GM21381 (cell line): ENCODE data around the gene TMEM115.
A peak's percentile ranks its signal among the peaks of the same experiment; 100 is the strongest.

Experiments
- ATAC-seq: cut with Tn5 transposase; IDR thresholded peaks from one replicate; pipeline ENCODE4 v1.9.1; 2021; ENCODE audit warnings: mild to moderate bottlenecking, moderate library complexity; ENCODE audit not compliant: unreplicated experiment

The TMEM115 gene

DNA sequence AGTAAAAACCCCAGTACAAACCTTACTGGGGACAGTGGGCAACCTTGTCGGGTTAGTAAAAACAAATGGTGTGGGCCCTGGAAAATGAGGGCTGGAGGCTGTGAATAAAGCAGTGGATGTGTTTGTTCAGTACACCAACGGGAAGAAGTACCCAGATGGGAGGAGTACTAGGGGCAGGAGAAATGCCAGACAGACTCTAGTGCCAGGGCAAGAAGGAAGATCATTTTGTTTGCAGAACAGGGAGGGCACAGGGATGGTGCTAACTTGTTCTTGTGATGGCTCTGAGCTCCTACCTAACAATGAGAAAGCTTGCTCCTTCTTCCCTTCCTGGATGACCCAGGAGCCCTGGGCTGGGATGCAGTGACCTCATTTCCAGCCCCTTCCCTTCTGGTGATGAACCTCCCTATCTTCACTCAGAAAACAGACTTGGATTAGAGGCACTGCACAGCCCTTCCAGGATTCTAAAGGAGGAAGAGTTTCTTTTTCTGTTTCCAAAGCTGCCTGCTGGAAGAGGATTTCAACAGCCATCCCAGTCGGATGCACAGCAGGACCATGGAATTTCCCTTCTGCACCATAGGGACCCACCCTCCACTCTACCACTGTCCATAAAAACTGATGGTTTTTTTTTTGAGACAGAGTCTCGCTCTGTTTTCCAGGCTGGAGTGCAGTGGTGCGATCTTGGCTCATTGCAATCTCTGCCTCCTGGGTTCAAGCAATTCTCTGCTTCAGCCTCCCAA, 24.8 kb downstream of the TMEM115 start:
- ATAC-seq, result no peak

DNA sequence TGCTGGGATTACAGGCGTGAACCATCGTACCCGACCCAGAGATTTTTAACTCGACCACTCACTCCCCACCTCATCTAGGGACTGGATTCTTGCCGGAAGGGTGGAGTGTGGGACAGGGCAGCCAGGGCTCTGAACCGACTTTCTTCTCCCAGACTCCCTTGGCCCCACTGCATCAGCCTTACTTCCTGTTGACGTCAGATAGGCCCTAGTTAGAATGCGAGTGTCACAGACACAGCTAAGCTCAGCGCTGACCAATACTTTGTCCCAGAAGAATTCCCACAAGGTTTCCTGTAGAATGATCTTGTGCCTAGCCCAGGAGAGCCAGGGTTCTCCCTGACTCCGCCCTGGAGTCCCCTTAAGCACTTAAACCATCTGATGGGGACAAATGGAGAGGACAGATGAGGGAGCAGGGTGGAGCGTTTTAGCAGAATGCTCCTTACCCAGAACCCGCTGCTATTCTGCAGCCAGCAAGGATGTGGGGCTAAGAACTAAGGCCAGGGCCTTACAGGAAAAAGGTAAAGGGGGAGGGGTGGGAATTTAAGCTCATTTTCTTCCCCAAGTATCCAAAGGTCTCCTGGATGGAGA, 25.5 kb downstream of the TMEM115 start:
- ATAC-seq, result no peak

DNA sequence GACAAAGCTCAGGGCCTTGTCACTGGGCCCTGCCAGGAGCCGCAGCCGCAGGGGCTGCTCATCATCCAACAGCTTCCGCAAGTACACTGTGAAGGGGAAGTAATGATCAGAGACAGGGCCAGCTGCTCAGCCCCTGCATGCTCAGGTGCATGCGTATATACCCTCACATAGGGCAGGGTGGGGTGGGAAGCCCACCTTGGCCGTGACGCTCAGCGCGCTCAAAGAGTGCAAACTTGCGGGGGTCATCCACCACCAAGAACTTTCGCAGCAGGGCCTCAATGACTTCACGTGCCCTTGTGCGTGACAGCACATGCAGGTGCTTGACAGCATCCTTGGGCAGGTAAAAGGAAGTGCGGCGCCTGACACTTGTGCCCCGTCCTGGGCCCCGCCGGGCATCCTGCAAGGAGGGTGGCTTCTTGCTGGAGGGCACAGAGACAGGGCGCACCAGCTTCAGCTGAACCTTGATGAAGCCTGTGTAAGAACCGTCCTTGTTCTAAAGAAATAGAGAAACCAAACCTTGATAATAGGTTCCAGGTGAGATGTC, 27.9 kb downstream of the TMEM115 start:
- no peak for ATAC-seq

DNA sequence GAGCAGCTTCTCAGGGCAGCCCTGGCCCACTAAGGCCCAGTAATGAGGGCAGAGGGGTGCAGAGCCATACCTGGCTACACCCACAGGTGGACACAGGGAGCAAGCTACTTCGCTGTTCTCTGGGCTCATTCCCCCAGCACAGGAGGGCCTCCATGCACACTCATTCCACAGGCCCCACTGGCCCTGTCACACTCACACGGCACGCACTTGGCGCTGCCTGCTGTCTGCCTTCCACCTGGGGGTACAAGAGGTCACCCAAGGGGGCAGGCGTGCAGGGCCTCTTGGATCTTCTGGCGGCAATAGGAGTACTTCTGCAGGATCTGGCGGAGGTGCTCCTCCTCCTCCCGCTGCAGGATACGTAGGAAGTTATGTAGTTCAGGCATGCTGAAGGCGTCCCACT, 29.0 kb downstream of the TMEM115 start:
- ATAC-seq, result no peak

DNA sequence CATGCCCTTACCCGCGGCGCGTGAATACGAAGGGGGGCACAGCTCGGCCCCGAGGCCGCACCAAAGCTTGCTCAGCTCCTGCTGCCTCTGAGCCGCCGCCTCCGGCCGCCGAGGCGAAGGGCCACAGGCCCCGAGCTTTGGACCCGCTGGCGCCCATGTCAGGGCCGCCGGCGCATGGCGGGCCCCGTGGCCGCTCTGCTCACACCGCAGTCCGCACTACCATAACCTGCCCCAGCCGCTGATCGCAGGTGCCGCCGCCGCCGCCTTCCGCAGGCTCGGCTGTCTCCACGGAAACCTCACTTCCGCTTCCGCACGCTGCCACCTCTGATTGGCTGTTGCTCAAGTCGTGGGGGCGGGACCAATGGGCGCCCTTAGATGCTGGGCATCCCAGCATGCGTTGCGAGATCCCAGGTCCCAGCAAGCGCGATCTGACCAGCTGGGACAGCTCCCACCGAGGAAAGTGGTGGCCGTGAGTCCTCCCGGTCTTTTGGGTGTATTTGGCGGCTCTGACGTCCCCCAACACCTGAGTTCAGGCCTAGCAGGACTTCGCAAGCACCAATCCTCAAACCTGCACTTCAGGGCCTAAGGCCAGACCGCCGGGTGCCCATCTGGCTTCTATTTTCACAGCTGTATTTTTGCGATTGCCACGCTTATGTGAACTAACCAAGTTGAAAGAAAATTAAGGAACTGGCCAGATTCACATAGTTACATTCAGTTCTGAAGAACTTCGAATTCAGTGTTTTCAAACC, 31.2 kb downstream of the TMEM115 start, which contains the start of gene TUSC2:
Gene TUSC2, minus strand, starts transcription at position 281 of the 749 bp plus-strand sequence. Its CDS starts 124 bp downstream, at position 157.
- peak; percentile 78 for ATAC-seq

DNA sequence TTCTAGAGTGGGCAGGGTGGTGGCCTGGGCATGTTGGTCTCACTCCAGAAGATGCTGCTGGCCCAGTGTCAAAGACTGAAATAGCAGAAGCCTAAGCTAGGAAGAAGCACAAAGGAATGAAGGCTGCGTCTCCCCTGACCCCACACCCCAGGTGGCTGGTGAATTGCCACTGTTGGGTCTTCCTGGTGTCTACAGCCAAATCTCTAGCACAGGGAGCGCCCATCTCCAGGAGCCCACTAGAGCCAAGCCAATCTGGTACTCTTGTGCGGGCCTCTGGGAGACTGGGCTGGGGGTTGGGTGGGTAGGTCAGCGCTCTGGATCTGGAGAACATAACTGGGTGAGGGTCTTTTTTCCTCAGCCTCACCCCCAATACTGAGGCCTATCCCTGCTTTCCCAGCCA, 32.2 kb downstream of the TMEM115 start:
- no peak for ATAC-seq

DNA sequence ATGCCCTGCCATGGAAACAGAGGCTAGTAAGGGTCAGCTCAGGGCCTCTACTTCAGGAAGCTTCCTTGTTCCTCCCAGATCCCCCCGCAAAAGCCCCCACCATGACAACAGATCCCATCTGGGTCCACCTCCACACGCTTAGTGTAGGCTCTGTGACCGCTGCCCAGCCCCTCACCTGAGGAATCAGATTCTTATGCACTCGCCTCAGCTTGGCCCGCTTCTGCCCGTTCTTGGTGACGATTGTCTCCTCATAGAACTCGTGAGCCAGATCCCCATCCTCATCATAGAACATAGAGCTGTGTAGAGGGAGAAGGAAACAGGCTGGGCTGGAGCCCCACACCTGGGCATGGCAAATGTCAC, 33.2 kb downstream of the TMEM115 start:
- ATAC-seq, result no peak

DNA sequence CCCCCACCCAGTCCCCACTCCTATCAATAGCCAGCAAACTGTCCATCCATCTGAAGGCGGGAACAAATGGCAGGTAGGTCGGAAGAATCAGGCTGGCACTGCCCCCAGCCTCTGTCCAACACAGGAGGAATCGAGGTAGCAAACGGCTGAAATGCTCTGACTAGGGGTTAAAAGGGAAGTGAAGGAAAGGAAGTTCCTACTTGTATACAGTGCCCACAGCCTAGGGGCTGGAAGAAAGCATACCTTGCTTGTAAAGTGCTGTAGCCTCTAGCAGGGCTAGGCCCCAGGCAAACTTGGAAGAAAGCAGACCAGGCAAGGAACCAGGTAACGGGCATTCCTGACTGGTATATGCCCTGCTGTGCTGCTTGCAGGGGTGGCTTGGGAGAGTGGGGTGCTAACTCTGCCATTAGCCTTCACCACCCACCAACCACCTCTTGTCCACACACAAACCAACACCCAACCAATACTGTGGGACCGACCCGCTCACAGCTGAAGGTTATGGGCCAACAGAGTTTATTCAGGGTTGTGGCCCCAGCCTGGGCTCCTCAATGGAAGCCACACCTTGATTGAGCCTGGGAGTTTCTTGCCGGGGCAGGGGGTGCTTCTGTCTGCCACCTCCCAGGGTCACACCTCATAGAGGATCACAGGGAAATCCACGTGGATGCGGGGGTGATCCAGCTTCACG, 33.7 kb downstream of the TMEM115 start:
- ATAC-seq, result no peak

DNA sequence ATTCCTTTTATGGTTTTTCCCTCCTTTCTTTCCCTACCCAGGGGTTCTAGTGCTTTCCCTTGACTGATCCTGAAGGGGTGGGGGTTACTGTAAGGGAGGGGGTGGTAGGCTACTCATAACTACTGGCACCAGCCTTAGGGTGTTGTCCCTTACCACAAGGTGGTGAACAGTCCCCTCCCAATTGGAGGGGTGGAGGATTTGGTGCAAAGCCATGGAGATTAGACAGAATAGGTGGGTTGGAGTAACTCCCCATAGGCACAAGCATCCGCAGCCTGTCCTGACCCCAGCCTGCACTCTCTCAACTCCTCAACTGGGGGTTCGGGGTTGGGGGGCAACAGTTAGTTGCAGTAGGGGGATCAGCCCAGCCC, 34.2 kb downstream of the TMEM115 start:
- ATAC-seq, result no peak

DNA sequence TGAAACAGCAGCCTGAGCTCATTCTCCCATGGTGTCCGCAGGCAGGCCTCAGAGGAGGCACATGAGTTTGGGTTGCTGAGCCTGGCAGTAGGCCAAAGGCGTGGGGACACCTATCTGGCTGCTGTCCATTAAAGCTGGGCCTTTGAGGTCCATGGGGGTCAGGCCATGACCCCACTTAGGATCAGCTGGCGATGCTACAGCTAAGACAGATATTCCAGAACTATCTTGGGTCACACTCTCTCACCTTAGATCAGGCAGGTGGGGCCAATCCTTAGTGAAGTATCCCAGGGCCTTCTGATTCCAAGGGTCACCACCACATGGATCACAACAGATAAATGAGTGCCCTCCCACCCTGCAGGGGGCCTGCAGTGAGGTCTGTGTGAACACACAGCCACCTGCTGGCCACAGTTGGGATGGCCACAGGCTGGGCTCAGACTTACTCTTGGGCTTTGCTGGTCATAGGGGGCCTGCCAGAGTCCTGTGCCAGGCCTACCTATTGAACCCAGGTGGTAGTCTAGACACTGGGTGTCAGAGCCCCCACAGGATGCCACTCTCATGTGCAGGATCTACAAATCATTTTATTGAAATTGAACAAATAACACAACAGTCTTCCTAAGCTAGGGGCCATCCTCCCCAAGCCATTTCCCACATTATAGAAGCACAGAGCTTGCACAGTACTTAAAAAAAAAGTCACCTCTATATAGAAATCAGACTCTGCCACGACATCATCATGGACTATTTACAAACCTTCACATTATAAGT, 34.8 kb downstream of the TMEM115 start:
- ATAC-seq, result no peak

DNA sequence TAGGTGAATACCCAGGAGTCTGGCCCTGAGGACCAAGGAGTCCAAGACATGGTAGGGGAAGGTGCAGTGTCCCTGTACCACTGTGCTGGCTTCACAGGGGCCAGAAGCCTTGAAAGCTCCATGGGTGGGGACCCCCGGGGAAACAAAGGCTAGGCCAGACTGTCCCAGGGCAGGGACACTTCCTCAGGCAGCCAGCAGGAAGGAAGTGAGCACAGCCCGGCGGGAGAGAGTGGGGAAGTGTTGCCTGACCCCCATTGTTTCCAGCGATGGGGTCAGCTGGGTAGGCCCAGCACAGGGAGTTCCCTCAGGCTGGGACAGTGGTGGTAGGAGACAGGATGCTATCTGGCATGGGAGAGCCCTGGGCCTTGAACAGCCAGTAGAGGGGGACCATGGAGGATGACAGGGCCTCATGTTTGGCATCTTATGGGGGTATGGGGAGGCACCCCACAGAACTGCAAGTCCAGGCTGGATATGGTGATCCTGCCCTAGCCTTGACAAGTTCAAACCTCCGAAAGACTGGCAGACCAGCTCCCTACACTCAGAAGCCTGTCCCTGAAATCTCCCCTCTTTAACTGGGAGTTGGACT, 35.6 kb downstream of the TMEM115 start:
- ATAC-seq, result no peak

DNA sequence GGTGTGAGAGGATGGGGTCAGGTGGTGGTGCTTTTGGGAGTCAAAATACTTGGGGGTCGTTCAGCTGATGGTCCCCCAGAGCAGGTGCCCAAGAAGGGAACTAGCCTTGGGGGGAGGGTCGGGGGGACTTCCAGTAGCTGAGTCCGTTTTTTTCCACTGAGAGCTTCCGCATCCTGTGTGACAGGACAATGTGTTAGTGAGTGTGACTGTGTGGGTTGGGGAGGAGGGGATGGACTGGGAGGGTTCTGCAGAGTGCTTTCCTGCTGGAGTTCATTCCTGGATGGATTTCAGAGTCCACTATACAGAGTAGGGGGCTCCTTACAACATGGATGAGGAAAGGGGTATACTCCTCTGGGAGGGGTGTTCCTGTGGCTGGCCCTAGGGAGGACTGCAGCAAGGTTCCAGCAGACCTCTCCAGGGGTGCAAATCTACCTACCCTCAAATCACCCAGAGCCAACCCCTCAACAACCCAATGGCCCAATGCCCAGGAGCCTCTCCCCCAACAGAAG, 36.2 kb downstream of the TMEM115 start:
- ATAC-seq, result no peak

DNA sequence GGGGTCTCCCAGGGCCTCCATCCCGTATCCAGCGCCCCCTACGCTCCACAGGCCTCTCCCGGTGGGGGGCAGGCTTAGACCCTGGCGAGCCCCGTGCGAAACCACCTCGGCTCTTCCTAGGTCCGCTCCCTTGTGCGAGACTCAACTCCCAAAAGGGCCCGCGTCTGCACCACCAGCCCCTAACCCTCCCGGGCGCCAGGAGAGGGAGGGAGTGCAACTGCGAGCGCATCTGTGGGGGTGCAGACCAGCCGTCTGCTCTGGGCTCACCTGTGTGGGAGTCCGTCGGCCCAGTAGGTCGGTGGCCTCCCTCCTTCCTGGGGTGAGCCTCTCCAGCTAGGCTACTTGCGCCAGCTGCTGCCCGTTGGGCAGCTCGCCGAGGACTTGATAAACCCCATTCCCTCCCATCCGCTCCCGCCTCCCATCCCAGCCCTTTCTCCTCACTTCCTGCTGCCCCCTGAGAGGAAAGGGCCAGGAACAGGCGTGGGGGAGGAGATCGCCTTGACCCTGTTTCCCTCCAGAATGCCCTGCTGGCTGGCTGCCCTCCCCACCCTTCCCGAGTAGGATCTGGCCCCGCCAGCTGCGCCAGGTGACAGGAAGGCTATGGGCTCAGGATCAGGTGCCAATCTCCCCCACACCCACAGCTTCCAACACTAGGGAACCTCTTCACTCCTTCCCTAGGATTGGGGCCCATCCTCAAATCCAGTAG, 36.8 kb downstream of the TMEM115 start, which contains the start of gene HYAL2:
Gene HYAL2, minus strand, starts transcription at position 360 of the 706 bp plus-strand sequence. CDS start 2,256 bp downstream, outside the sequence.
- no peak for ATAC-seq

DNA sequence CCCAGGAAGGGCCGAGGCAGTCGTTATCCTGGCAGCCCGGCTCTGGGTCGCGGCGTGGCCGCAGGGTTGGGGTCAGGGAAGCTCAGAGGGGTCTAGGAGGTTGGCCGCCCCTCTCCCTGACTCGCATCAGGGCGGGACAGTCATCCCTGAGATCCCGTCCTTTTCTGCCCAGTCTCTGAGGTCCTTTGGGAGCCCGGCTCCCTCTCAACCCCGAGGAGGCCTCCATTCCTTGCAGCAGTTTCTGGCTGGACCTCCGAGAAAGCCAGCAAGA, 37.3 kb downstream of the TMEM115 start:
- no peak for ATAC-seq

DNA sequence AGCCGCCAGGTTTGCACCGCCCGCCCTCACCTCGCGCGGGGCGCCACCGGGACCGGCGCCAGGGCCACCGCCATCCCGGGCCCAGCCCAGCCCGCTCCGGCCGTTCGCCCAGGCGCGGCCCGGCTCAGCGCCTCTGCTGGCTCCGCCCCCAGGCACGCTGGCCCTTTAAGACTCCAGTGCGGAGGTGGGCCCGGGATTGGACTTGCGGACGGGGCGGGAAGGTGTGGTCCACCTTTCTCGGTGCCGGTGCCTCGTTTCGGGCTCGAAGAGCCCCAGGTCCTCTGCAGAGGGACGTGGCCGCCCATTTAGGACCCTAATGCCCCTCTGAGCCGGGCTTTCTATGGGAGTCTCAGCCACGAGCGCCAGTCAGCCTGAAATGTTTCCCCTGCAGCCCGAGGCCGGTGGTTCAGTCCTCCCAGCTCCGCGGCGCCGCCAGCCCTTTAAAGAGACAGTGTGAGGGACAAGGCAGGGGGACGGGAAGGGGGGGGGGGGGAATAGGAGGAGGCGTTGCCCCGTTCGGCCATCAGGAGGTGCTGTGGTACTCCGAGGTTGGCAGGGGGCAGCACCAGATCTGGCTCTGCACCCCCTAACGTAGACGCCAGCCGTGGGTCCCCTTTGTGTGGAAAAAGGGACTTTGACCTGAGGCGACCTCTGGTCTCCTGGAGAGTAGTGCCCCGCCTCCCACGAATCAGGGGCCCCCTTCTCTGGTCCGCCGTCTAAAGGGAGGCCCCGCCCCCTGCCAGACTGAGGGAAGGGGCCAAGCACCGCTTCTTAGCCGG, 37.8 kb downstream of the TMEM115 start:
- peak; percentile 75 for ATAC-seq

DNA sequence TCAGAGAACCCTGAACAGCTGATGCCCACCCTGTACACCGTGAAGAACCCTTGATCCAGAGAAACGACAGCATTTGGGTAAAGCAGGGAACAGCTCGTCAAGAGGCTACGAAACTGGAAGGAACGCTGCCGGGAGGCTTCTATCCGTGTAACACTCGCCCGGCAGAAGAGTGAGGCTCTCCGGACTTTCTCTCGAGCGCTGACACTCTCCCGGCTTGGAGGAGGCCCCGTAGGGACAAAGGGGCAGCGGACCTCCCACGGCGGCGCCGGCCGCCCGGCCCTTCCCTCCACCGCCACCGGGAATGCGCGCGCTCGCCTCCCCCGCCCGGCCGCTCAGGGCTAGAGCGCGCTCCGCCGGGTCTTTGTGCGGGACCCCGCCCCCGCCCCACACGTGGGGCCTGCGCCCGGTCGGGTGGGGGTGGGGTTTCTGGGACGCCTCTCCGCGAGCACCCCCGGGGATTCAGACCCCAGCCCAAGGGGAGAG, 38.4 kb downstream of the TMEM115 start:
- peak; percentile 46 for ATAC-seq

DNA sequence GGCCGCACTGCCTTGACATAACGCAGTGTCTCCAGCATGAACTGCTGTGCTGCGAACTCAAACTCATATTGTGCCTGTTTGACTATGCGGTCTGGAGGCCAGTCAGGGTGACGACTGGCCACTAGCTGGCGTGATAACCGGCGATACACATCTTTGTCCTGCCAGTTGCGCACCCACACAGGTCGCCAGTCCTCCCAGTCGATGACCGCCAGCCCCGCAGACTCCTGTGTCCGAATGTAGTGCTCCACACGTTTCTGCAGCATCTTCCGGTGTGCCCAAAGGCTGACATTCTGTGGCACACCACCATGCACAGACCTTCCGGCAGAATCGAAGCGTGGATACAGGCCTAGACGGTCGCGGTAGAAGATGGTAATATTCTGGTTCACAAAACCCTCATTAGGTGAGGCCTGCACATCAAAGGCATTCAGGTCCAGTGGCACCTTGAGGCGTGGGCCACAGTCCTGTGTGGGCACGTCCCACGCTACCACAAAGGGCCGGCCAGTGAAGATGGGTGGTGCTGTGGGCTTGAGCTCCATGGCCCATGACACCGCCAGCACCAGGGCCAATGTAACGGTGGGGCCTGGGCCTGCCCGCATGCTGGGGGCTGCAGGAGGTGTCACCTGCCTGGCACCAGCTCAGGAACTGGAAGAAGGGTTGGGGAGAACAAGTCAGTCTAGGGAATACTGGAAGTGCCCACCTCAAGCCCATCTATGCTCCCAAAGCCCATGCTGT, 39.3 kb downstream of the TMEM115 start:
- ATAC-seq, result no peak
